Thoracic aorta (tissue), 2 donors: ENCODE results near the gene POC1A. TPM values are rescaled to one million over a fixed set of nuclear protein-coding genes. Genes with fewer than 3 reads are reported as not detected.

ENCODE experiments used
- ATAC-seq: fragments of 150-250 bp; one replicate; pipeline ENCODE4 v1.8.0; 2017; ENCODE audit warnings: low read depth; ENCODE audit not compliant: insufficient number of reproducible peaks, low FRiP score
- DNase-seq: peaks from one replicate; pipeline ENCODE4 v3.0.0-alpha.2; 2020; ENCODE audit warnings: low spot score
- H3K27ac ChIP-seq, 2 donors: fragments of 200-600 bp; sonication (generic); 1 replicate in 1 of 2; 2 replicates in 1 of 2; pipeline ENCODE4 v1.5.1; 2016; ENCODE audit warnings: mild to moderate bottlenecking in 2 of 2, moderate library complexity in 2 of 2
- H3K27me3 ChIP-seq: fragments of 200-600 bp; sonication (generic); replicated peaks from 2 replicates; pipeline ENCODE4 v1.6.0; 2016; ENCODE audit warnings: mild to moderate bottlenecking; ENCODE audit not compliant: insufficient read depth
- H3K36me3 ChIP-seq: fragments of 200-600 bp; sonication (generic); one replicate; pipeline ENCODE4 v1.5.1; 2016
- H3K4me1 ChIP-seq, 2 donors: fragments of 200-600 bp; sonication (generic); 1 replicate in 1 of 2; 2 replicates in 1 of 2; pipeline versions ENCODE4 v1.5.1 to v1.6.0; 2016; ENCODE audit warnings: low read depth in 2 of 2, mild to moderate bottlenecking in 1 of 2; ENCODE audit not compliant: control insufficient read depth in 1 of 2
- H3K4me3 ChIP-seq: fragments of 200-600 bp; sonication (generic); 2 replicates; pipeline ENCODE4 v1.5.1; 2016; ENCODE audit warnings: mild to moderate bottlenecking
- H3K9me3 ChIP-seq: fragments of 200-600 bp; sonication (generic); 2 replicates; pipeline ENCODE4 v1.5.1; 2016
- CTCF ChIP-seq: fragments of 200-600 bp; sonication (generic); IDR thresholded peaks from one replicate; pipeline ENCODE4 v1.5.1; 2019; ENCODE audit warnings: antibody characterized with exemption
- total RNA-seq, 2 donors: library from RNA; depleted of rRNA; stranded (reverse); fragments of >200 nt; gene quantifications; one replicate each; pipeline versions ENCODE4 v1.1.0 to v1.2.3, GENCODE V29; 2016

POC1A gene
- total RNA-seq, 2 donors from 2014 or later: 8.1 TPM; not detected in 1

GRCh38 chr3:52069855-52070254 is 84.4 kb downstream of the POC1A start:
- no peak for ATAC-seq
- Histone ChIP-seq H3K4me1 (peaks cover 14 to 22% of the 10 kb centered on the region in 2 donors), H3K9me3 (no peaks in the 10 kb centered on the region), H3K4me3 (no peak overlapping the region), H3K36me3 (no peaks in the 10 kb centered on the region), H3K27me3 (no peaks in the 10 kb centered on the region), H3K27ac (peak overlapping the region; percentile 87 to 91)
- no peak for DNase-seq
- TF ChIP-seq CTCF: no peak

DNA sequence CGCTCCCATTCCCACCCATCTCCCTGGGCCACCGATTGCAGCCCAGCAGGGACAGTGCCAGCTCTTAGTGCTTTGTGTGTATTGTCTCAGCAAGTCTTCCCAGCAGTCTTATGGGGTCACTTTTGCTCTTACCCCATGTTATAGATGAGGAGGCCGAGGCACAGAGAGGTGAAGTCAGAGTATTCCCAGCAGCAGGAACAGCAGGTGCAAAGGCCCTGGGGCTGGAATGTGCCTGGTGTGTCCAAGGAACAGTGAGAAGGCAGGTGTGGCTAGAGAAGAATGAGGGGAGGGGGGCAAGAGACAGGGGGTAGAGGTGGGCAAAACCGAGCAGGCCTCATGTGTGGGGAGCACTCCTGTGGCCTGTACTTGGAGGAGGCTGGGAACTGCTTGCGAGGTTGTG is 85.1 kb downstream of the POC1A start:
- no peak for TF ChIP-seq CTCF
- no peaks in the 10 kb centered on the region for H3K9me3 ChIP-seq
- no peaks in the 10 kb centered on the region for H3K36me3 ChIP-seq
- ATAC-seq (no peak), DNase-seq (no peak)
- H3K4me3 ChIP-seq: no peak overlapping the region
- no peaks in the 10 kb centered on the region for H3K27me3 ChIP-seq
- H3K4me1 ChIP-seq: peaks cover 14 to 22% of the 10 kb centered on the region in 2 donors
- H3K27ac ChIP-seq: no peak overlapping the region

GRCh38 chr3:52068730-52069129 is 85.5 kb downstream of the POC1A start:
- Histone ChIP-seq H3K27ac (no peak overlapping the region), H3K36me3 (no peaks in the 10 kb centered on the region), H3K27me3 (no peaks in the 10 kb centered on the region), H3K4me1 (peaks cover 14 to 22% of the 10 kb centered on the region in 2 donors), H3K9me3 (no peaks in the 10 kb centered on the region), H3K4me3 (no peak overlapping the region)
- TF ChIP-seq CTCF: no peak
- ATAC-seq (no peak), DNase-seq (no peak)

- no peaks in the 10 kb centered on the region for H3K36me3 ChIP-seq
- TF ChIP-seq CTCF: no peak
- ATAC-seq: no peak
- H3K9me3 ChIP-seq: no peaks in the 10 kb centered on the region
- DNase-seq: no peak
- H3K27me3 ChIP-seq: no peaks in the 10 kb centered on the region
- H3K4me3 ChIP-seq: no peak overlapping the region
- peaks cover 14 to 22% of the 10 kb centered on the region in 2 donors for H3K4me1 ChIP-seq
- no peak overlapping the region for H3K27ac ChIP-seq
Observed at GRCh38 chr3:52068055-52068571, 86.1 kb downstream of the POC1A start.

- DNase-seq (no peak), ATAC-seq (no peak)
- no peak overlapping the region for H3K27ac ChIP-seq
- no peak for TF ChIP-seq CTCF
- no peaks in the 10 kb centered on the region for H3K36me3 ChIP-seq
- no peaks in the 10 kb centered on the region for H3K9me3 ChIP-seq
- peaks cover 14 to 27% of the 10 kb centered on the region in 2 donors for H3K4me1 ChIP-seq
- no peaks in the 10 kb centered on the region for H3K27me3 ChIP-seq
- H3K4me3 ChIP-seq: no peak overlapping the region
Observed at GRCh38 chr3:52067526-52067925, 86.7 kb downstream of the POC1A start.
